ENCODE results near the gene SLIT3.

The SLIT3 gene

DNA sequence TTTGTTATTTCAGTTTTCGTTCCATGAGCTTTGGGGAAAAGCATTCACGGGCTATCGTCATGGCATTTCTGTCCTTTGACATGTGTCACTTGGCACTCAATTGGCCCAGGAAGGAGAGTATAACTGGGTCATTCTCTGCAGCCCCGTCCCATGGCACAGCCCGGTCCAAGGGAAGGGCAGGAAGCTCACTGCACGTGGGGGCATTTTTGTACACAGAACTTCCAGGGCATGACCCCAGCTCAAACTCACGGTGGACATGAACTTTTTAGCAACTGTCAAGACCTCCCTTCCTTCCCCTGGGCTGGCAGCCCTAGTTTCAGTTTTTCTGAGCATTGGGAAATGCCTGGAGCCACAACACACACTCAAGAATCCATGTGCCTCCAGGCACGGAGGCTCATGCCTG lies 560.1 kb downstream of the SLIT3 start:
- peaks cover 7% of the 10 kb centered on the region for H3K9me3 Mint-ChIP-seq
- intact Hi-C loops (cut with micrococcal nuclease), result no loop called here
- no peak overlapping the region for H3K27ac Mint-ChIP-seq
- no peak overlapping the region for H3K4me3 Mint-ChIP-seq
- H3K36me3 Mint-ChIP-seq (ENCODE audit: low read depth), result no peaks in the 10 kb centered on the region
- H3K4me1 Mint-ChIP-seq (ENCODE audit: low read depth), result no peaks in the 10 kb centered on the region
- H3K27me3 Mint-ChIP-seq, result no peaks in the 10 kb centered on the region

DNA sequence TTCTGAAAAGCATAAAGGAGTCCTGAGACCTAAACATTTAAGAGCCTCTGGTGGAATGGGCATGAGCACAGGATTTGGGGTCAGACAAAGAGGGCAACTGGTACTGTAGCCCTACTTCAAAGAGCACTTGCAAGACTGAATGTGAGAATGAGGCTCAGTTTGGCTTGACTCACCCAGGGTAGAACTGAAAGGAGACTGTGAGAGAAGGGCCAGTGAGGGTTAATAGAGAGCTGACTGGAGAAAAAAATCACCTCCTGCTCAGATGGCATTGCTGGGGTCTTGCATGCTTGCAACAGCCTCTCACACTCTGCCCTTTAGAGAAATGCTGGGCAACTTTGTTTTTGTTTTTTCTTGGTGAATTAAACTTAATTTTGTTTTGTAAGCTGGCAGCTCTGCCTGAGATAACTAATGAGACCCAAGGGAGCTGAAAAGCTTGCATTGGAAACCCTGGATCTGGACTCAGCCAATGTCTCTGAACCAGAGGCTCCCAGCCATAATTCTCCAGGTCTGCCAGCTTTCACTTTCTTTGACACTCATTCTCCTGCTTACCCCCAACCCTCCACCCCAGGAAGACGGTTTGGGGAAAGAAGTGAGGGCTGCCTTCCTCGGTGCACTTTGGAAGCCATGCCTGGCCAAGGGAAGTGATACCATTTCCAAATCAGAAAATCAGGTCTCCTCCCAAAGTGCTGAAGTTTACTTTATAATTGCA lies 560.7 kb downstream of the SLIT3 start:
- no peak overlapping the region for H3K4me3 Mint-ChIP-seq
- no peaks in the 10 kb centered on the region for H3K4me1 Mint-ChIP-seq (ENCODE audit: low read depth)
- intact Hi-C loops (cut with micrococcal nuclease), result no loop called here
- H3K36me3 Mint-ChIP-seq (ENCODE audit: low read depth), result no peaks in the 10 kb centered on the region
- no peak overlapping the region for H3K27ac Mint-ChIP-seq
- H3K9me3 Mint-ChIP-seq, result peaks cover 7% of the 10 kb centered on the region
- no peaks in the 10 kb centered on the region for H3K27me3 Mint-ChIP-seq

DNA sequence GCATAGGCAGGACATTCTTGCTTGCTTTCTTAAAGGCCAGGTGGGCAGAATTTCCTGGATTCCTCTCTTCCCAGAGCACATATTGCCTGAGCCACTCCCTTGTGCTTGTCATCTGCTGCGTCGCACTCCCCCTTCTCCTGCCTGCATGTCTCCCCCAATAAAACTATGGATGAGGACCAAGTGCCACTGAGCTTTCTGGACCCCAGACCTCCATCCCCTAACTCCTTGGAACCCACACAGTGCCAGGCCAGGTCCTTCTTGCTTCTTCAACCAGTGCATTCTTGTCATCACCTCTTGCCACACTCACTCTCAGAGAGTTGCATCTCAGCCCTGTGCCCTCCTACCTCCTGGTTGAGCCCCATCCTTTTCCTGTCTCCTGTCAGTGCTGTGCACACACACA lies 563.9 kb downstream of the SLIT3 start:
- intact Hi-C loops (cut with micrococcal nuclease), result no loop called here
- Mint-ChIP-seq H3K4me1 (ENCODE audit: low read depth) (no peaks in the 10 kb centered on the region), H3K27me3 (no peaks in the 10 kb centered on the region), H3K9me3 (no peaks in the 10 kb centered on the region), H3K27ac (no peak overlapping the region), H3K4me3 (no peak overlapping the region), H3K36me3 (ENCODE audit: low read depth) (no peaks in the 10 kb centered on the region)

DNA sequence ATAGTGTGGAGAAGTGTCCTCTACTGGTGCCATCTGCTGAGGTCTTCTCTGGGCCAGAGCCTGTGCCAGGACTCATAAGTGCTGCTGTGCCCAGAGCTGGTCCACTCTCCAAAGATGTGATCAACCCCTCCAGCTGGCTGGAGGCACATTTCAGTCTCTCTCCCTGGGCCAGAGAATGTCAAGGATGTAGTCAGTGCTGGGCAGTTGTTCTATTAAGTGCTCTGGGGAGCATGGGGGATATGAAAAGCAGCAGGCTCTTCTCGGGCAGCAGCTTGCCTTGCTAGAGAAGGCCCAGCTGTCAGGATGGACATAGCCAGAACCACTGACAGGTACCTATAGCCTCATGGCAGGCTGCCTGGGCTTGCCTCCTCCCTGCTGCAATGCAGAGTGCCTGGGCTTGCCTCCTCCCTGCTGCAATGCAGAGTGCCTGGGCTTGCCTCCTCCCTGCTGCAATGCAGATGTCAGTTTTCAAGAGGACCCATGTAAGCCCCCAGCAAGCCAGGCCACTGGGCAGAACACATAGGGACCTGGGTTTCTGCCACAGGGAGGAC lies 564.6 kb downstream of the SLIT3 start:
- no peak overlapping the region for H3K27ac Mint-ChIP-seq
- H3K9me3 Mint-ChIP-seq, result no peaks in the 10 kb centered on the region
- no peaks in the 10 kb centered on the region for H3K27me3 Mint-ChIP-seq
- H3K4me3 Mint-ChIP-seq, result no peak overlapping the region
- no peaks in the 10 kb centered on the region for H3K4me1 Mint-ChIP-seq (ENCODE audit: low read depth)
- intact Hi-C loops (cut with micrococcal nuclease), result no loop called here
- no peaks in the 10 kb centered on the region for H3K36me3 Mint-ChIP-seq (ENCODE audit: low read depth)

DNA sequence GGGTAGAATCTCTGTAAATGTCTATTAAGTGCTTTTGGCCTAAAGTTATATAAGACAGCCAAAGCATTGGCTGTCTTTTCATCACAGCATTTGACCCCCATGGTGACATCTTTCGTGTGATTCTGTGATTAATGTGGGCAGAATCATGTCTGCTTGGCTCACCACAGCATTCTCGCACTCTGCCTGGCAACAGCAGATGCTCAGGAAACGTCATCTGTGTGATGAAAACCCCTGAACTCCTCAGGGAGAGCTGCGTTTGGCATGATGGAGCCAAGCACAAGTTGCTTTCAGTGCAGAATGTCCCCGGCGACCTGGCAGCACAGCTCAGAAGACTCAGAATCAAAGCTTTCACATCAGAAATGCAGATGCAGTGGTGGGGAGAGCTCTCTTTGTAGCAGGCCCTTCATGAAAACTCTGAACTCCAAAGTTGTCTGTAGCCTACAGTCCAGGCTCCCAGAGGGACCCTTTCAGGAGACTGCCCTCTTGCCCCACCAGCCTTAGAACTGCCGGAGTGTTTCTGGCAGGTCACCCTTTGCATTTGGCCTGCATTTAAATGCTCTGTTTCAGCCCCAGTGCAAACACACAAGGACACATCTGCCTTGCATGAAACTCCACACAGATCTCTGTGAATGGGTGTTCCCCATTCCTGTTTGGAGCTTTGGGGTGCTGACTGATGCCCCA lies 566.2 kb downstream of the SLIT3 start:
- Mint-ChIP-seq H3K9me3 (peaks cover 7% of the 10 kb centered on the region), H3K4me1 (ENCODE audit: low read depth) (no peaks in the 10 kb centered on the region), H3K27me3 (peaks cover 3% of the 10 kb centered on the region), H3K36me3 (ENCODE audit: low read depth) (no peaks in the 10 kb centered on the region), H3K4me3 (no peak overlapping the region), H3K27ac (no peak overlapping the region)
- intact Hi-C loops (cut with micrococcal nuclease), result no loop called here

DNA sequence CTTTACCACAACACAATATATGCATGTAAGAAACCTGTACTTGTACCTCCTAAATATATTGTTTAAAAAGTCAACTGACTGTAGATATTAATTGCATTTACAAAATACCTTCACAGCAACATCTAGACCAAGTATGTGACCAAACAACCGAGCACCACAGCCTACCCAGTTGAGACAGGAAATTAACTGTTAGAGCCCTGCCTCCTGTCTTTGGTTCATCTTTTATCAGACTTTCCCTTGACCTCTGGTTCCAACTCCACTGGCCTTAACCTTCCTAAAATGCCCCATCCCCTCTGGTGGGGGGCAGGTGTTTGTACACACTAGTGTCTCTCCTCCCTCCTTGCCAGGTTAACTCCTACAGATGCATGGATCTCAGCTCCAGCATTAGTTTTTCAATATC lies 566.8 kb downstream of the SLIT3 start:
- H3K4me3 Mint-ChIP-seq, result no peak overlapping the region
- no peaks in the 10 kb centered on the region for H3K4me1 Mint-ChIP-seq (ENCODE audit: low read depth)

DNA sequence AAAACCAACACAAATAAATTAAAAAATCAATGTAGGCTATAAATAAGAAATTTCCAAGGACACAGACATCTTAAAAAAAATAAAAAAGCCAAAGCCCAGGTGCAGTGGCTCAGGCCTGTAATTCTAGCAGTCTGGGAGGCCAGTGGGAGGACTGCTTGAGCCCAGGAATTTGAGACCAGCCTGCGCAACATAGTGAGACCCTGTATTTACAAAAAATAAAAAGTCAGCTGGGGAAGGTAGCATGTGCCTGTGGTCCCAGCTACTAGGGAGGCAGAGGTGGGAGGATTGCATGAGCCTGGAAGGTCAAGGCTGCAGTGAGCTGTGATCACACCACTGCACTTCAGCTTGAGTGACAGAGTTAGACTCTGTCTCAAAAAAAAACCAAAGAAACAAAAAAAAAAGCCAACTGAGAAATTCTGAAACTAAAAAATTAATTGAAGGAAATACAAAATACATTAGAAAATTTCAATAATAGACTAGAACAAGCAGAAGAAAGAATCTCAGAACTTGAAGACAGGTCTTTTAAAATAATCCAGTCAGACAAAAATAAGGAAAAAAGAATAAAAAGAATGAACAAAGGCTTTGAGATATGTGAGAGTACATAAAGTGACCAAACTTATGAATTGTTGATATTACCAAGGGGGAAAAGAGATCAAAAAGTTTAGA lies 572.3 kb downstream of the SLIT3 start:
- Mint-ChIP-seq H3K27me3 (peaks cover 3% of the 10 kb centered on the region), H3K4me3 (no peak overlapping the region)
- intact Hi-C loops (cut with micrococcal nuclease), result no loop called here

More for the DNA sequence above, 566.8 kb downstream of the SLIT3 start:
- H3K9me3 Mint-ChIP-seq, result peaks cover 13% of the 10 kb centered on the region
- intact Hi-C loops (cut with micrococcal nuclease), result no loop called here
- H3K27ac Mint-ChIP-seq, result no peak overlapping the region
- H3K27me3 Mint-ChIP-seq, result peaks cover 3% of the 10 kb centered on the region
- no peaks in the 10 kb centered on the region for H3K36me3 Mint-ChIP-seq (ENCODE audit: low read depth)

DNA sequence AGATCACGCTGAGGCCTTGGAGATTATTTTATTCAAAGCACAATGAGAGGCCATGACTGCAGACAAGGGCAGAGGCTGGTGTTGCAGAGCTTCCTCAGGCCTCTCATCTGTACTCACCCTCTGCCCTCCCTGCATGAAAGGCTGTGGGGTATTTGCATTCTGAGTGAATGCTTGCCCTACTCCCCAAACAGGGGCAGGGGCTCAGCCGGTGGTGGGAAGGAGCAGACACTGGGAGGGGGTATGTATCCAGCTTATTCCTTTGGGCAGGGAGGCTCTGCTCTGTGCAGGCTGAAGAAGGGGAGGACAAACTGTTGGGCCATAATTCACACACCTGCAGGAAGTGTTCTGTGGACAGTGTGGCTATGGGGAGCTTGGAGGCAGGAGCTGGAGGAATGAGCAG lies 573.4 kb downstream of the SLIT3 start:
- Mint-ChIP-seq H3K36me3 (ENCODE audit: low read depth) (no peaks in the 10 kb centered on the region), H3K9me3 (peaks cover 37% of the 10 kb centered on the region), H3K4me3 (no peak overlapping the region), H3K4me1 (ENCODE audit: low read depth) (no peaks in the 10 kb centered on the region), H3K27ac (no peak overlapping the region), H3K27me3 (peaks cover 3% of the 10 kb centered on the region)
- intact Hi-C loops (cut with micrococcal nuclease), result no loop called here

More for the DNA sequence above, 572.3 kb downstream of the SLIT3 start:
- no peak overlapping the region for H3K27ac Mint-ChIP-seq
- peaks cover 37% of the 10 kb centered on the region for H3K9me3 Mint-ChIP-seq
- H3K36me3 Mint-ChIP-seq (ENCODE audit: low read depth), result no peaks in the 10 kb centered on the region
- no peaks in the 10 kb centered on the region for H3K4me1 Mint-ChIP-seq (ENCODE audit: low read depth)

DNA sequence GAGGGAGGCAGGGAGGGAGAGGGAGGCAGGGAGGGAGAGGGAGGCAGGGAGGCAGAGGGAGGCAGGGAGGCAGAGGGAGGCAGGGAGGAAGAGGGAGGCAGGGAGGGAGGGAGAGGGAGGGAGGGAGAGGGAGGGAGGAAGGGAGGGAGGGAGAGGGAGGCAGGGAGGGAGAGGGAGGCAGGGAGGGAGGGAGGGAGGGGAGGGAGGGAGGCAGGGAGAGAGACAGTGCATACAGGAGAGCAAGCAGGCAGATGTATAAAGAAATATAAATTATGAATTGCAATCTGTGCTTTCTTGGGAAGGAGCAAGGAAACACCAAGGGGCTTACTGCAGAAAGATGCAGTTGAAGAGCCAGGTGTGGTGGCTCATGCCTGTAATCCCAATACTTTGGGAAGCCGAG lies 574.6 kb downstream of the SLIT3 start:
- peaks cover 37% of the 10 kb centered on the region for H3K9me3 Mint-ChIP-seq
- H3K36me3 Mint-ChIP-seq (ENCODE audit: low read depth), result no peaks in the 10 kb centered on the region
- intact Hi-C loops (cut with micrococcal nuclease), result no loop called here
- no peak overlapping the region for H3K27ac Mint-ChIP-seq
- H3K4me1 Mint-ChIP-seq (ENCODE audit: low read depth), result no peaks in the 10 kb centered on the region
- no peak overlapping the region for H3K4me3 Mint-ChIP-seq
- H3K27me3 Mint-ChIP-seq, result peaks cover 6% of the 10 kb centered on the region

DNA sequence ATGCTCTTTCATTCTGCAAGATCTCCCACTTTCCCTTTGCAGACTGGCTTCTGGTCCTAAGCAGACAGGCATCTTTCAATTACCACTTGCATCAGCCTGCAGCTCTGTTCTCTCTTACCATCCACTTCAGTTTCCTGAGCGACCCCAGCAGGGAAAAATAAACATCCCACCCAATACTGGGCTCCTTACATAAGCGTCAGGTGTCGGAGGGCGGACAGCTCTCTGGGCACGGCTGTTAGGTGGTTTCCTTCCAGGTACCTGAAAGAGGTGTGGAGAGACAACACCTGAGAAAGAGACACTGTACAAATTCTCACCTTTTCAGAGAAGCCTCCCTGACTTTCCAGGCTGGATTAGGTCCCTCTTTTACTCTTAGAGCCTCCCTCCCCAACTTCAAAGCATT lies 576.7 kb downstream of the SLIT3 start:
- H3K36me3 Mint-ChIP-seq (ENCODE audit: low read depth), result no peaks in the 10 kb centered on the region
- peaks cover 25% of the 10 kb centered on the region for H3K9me3 Mint-ChIP-seq
- H3K27me3 Mint-ChIP-seq, result peaks cover 3% of the 10 kb centered on the region
- no peaks in the 10 kb centered on the region for H3K4me1 Mint-ChIP-seq (ENCODE audit: low read depth)
- intact Hi-C loops (cut with micrococcal nuclease), result no loop called here
- H3K27ac Mint-ChIP-seq, result no peak overlapping the region
- H3K4me3 Mint-ChIP-seq, result no peak overlapping the region

DNA sequence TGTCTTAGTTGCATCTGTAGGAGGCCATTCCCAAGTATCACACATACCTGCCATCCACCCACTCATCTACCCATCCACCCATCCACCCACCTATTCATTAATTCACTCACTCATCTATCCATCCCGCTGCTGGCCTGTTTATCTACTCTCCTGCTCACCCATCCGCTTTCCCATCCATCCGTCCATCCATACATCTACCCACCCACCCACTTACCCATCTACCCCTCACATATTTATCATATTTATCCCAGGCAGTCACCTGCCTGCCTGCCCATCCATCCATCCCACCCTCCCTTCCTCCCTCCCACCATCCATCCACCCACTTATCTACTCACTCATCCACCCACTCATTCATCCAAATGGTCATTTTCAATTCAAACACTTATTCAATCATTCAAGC lies 577.9 kb downstream of the SLIT3 start:
- intact Hi-C loops (cut with micrococcal nuclease), result no loop called here
- peaks cover 3% of the 10 kb centered on the region for H3K27me3 Mint-ChIP-seq

DNA sequence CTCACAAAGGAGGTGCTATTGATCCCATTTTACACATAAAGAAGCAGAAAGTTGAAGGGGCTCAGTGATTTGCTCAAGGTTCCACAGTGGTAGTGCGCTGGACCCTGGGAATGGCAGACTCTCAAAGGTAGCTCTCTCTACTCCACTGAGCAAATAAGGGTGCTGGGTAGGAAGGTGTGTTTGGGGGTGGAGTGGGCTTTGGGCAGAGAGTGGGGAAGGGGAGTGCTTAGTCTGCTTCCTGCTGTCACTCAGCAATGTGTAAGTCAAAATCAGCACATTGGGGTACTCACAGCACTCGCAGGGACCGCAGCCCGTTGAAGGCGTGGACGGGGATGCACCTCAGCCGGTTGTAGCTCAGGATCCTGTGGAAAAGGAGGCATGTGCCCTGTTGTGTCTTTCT lies 579.0 kb downstream of the SLIT3 start:
- H3K27ac Mint-ChIP-seq, result no peak overlapping the region
- H3K4me1 Mint-ChIP-seq (ENCODE audit: low read depth), result no peaks in the 10 kb centered on the region
- H3K4me3 Mint-ChIP-seq, result no peak overlapping the region
- no peaks in the 10 kb centered on the region for H3K36me3 Mint-ChIP-seq (ENCODE audit: low read depth)
- H3K27me3 Mint-ChIP-seq, result peaks cover 3% of the 10 kb centered on the region
- intact Hi-C loops (cut with micrococcal nuclease), result no loop called here
- peaks cover 2% of the 10 kb centered on the region for H3K9me3 Mint-ChIP-seq

More for the DNA sequence above, 577.9 kb downstream of the SLIT3 start:
- no peak overlapping the region for H3K27ac Mint-ChIP-seq
- H3K4me1 Mint-ChIP-seq (ENCODE audit: low read depth), result no peaks in the 10 kb centered on the region
- no peaks in the 10 kb centered on the region for H3K36me3 Mint-ChIP-seq (ENCODE audit: low read depth)
- H3K9me3 Mint-ChIP-seq, result peaks cover 13% of the 10 kb centered on the region
- H3K4me3 Mint-ChIP-seq, result no peak overlapping the region

DNA sequence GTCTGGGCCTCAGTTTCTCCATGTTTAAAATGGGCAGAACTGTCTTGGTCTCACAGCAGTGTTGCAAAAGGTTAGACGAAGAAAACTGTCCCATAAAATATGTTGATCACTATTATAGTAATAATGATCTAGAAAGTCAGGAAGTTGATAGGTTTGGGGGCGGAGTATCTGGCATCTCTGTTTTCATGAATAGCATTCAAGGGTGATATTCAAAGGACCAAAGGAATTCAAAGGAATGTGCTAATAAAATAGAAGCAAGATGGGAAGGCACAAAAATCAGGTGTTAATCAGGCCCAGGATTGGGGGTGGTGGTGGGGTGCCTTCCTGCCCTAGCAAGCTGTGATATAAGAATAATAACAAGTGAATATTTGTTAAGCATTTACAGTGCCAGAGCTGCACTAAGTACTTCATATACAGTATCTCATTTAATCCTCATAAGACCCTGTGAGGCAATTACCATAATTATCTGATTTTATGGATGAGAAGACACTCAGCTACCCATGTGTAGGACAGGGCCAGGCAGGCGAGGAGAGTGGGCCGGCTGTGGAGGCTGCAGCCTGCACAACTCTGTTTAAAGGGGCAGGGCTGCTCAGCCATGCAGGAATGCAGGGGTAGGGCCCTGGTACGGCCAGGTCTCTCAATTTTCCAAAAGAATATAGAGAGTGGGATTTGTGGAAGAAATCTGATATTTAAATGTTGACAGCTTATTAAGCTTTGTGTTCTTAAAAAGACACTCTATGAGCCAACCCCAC lies 579.8 kb downstream of the SLIT3 start:
- Mint-ChIP-seq H3K9me3 (no peaks in the 10 kb centered on the region), H3K27me3 (peaks cover 3% of the 10 kb centered on the region), H3K36me3 (ENCODE audit: low read depth) (no peaks in the 10 kb centered on the region), H3K4me1 (ENCODE audit: low read depth) (no peaks in the 10 kb centered on the region), H3K4me3 (no peak overlapping the region), H3K27ac (no peak overlapping the region)
- intact Hi-C loops (cut with micrococcal nuclease), result no loop called here

DNA sequence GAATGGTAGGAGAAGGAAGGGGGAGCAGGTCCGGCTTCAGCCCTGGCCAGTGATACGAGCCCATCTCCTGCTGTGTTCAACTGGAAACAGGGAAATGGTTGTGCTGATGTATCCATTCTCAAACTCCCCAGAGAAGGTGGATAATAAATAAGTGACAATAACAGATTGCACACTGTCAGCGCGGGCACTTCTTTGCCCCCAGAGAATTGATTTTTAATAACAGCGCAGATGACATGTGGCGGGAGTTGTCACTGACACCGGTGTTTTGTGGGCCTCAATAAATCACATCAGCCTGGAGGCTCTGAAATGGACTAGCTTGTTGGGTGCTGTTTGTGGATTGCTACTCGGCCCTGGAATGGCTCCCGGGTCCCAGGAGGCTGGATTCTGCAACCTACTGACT lies 580.4 kb downstream of the SLIT3 start:
- no peak overlapping the region for H3K27ac Mint-ChIP-seq
- H3K9me3 Mint-ChIP-seq, result no peaks in the 10 kb centered on the region
- peaks cover 3% of the 10 kb centered on the region for H3K27me3 Mint-ChIP-seq
- no peak overlapping the region for H3K4me3 Mint-ChIP-seq
- no peaks in the 10 kb centered on the region for H3K36me3 Mint-ChIP-seq (ENCODE audit: low read depth)
- H3K4me1 Mint-ChIP-seq (ENCODE audit: low read depth), result no peaks in the 10 kb centered on the region
- intact Hi-C loops (cut with micrococcal nuclease), result no loop called here
